GM19043 (cell line): Measurements from ENCODE around the gene PIP5K1B.

Experiments used
- ATAC-seq: cut with Tn5 transposase; IDR thresholded peaks from one replicate; pipeline ENCODE4 v1.9.1; 2021; ENCODE audit warnings: low read depth; ENCODE audit not compliant: unreplicated experiment

Gene PIP5K1B

GRCh38 chr9:69009708-69010107, 304.7 kb downstream of the PIP5K1B start:
- no peak for ATAC-seq

DNA sequence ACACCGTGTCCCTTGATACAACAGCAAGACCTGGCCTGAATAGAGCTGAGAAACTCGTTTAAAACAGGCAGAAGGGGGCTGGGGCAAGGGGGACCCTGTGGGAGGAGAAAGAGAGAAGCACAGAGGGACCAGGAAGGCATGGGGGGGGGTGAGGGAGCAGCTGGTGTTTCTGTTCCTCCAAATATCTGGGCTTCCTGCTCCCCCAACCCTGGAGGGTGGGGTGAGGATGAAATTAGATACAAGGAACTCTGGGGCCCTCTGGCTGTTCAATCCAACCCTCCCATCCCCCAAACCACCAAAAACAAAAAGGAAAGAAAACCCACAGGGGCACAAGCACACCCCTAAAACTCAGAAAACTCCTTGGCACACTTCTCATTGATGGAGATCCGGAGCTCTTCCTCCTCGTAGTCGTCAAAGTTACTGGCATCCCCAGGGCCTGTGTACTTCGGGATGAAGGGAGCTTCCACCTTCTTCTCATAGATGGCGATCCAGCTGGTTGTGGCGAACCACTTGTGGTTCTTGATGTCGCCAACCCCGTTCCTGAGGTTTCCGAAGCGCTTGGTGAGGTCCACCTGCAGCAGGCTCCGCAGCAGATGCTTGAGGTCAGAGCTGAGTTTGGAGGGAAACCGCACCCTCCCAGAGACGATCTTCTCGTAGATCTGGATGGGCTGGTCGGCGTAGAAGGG, 307.8 kb downstream of the PIP5K1B start:
- ATAC-seq, result no peak

DNA sequence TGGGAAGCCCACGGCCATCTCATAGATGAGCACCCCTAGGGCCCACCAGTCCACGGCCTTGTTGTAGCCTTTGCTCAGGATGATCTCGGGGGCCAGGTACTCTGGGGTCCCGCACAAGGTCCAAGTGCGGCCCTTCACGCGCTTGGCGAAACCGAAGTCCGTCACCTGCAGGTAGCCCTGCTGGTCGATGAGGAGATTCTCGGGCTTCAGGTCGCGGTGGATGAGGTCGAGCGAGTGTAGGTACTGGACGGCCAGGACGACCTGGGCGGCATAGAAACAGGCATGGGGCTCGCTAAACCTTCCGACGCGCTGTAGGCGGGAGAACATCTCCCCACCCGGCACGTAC, 308.3 kb downstream of the PIP5K1B start:
- ATAC-seq, result no peak

- no peak for ATAC-seq
Observed at GRCh38 chr9:69014013-69014412, 309.0 kb downstream of the PIP5K1B start, which contains the start of gene PRKACG. Gene PRKACG (minus strand): TSS chr9:69014113. CDS start chr9:69014092, 21 bp downstream.

GRCh38 chr9:69016191-69017096, 311.4 kb downstream of the PIP5K1B start:
- ATAC-seq, result no peak

DNA sequence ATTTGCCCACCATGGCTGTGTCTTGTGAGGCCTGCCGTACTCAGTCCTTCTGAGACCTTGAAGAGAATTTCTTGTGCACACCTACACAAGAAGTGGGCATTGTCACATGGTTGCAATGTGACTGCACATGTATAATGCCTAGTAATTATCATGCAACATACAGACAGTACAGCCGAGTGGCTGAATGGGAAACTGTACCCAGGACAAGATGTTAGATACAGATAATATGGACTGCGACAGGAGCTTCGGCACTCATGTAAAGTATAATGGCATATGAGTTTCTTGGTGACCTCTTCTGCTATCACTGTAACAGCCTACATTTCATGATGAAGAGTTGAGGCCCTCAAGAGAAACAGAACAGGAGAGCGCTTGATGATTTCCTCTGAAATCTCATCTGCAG, 313.7 kb downstream of the PIP5K1B start:
- ATAC-seq, result no peak

- no peak for ATAC-seq
Observed at GRCh38 chr9:69019808-69020207, 314.8 kb downstream of the PIP5K1B start.

DNA sequence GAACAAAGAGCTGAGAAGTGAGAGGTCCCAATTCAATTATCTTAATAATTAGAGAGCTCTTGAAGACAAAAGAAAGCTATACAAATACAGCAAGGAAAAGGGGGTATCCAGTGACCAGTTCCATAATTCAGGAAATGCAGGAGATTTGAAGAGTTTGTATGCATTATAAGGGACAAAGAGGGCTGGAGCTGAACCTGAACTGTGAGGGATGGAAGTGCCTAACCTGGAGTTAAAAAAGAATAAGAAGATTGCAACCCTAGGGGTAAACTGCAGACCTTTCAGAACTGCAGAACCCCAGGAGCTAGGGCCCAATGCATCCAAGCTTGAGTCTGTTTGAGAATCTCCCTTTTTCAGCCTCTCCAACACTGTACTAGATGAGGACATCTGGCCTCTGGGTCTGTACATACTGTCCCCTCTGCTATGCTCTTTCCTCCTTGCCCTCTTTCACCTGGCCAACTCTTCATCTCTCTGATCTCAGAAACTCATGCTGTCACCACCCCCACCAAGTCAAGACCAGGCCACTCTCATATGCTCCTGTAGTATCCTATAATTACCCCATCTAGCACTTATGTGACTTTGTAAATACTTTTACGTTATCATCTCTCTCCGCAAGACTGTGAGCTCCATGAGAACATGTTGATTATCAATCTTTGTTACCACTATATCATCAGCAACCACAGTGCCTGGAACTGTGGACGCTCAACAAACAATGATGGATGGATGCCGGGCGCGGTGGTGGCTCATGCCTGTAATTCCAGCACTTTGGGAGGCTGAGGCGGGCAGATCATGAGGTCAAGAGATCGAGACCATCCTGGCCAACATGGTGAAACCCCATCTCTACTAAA, 315.5 kb downstream of the PIP5K1B start:
- no peak for ATAC-seq

DNA sequence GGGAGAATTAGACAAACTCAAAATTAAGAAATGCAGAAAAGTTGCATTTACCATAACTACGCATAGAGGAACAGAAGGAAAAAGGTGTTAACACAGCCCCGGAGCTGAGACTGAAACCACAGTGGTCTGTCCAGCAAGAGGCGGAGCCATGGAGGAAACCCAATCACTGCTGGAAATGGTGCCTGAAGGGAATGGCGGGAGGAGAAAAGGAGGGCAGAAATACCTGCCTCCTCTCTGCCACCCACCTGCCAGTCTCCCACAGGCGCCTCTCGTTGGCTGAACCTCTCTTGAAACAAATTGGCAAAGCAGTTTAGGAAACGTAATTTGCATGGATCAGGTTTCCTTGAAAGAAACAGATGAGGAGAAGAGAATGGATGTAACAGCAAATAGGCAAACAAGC, 318.6 kb downstream of the PIP5K1B start:
- ATAC-seq, result no peak

- peak; percentile 75 for ATAC-seq
Observed at GRCh38 chr9:69027355-69028097, 322.5 kb downstream of the PIP5K1B start.

DNA sequence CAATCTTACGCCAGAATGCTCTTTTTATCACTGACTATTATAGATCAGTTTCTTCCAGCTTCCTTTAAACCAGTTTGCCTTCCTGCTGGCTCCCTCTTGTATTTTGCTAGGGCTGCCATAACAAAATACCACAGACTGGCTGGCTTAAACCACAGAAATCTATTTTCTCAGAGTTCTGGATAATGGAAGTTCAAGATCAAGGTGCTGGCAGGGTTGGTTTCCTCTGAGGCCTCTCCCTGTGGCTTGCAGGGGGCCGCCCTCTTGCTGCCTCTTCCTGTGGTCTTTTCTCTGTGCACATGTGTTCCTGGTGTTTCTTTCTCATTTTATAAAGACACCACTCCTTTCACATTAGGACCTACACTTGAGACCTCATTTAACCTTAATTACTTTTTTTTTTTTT, 323.7 kb downstream of the PIP5K1B start:
- no peak for ATAC-seq

DNA sequence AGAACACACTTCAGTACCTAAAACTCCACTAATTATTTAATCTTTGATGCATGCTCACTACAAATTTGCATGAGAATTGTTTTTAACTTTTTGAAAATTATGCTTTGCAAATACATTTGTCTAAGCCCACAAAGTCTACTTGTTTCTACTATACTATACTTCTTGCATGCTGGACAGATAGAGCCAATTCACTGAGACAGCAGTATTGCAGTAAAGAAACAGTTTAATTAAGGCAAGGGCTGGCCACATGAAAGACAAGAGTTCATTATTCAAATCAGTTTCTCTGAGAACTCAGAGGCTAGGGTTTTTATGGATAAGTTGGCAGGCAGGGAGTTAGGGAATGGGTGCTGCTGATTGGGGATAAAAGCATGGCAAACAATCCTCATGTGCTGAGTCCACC, 324.5 kb downstream of the PIP5K1B start:
- no peak for ATAC-seq

DNA sequence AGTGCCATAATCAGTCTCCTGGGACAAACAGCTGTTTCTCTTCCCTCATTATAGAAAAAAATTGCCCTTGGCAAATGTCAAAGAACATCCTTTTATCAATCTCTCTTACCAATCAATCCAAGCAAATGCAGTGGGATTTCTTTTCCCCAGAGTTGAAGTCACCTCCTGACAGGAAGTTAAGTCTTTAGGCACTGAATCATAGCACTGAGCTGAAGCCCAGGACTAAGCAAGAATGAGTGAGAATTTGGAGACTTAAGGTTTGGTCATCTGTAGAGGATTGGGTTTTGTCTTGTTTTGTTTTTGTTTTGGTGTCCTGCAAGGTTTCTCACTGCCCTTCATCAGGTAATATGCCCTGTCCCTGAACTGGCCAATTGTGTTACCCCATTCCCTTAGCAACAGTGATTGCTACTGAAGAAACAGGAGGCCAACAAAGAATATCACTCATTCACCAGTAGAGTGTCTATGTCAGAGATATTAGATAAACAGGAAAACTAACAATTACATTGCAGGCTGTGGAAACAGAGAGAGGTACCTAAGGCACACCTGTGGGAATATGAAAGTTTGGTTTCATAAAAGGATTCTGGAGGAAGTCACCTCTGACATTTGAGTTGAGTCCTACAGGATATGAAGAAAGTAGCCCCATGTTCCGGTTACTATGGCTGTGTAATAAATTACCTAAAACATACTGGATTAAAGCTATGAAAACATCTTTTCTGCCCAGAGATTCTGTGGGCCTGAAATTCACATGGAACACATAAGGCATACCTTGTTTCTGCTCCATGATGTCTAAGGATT, 326.0 kb downstream of the PIP5K1B start:
- no peak for ATAC-seq

GRCh38 chr9:69034071-69034470, 329.0 kb downstream of the PIP5K1B start:
- no peak for ATAC-seq

DNA sequence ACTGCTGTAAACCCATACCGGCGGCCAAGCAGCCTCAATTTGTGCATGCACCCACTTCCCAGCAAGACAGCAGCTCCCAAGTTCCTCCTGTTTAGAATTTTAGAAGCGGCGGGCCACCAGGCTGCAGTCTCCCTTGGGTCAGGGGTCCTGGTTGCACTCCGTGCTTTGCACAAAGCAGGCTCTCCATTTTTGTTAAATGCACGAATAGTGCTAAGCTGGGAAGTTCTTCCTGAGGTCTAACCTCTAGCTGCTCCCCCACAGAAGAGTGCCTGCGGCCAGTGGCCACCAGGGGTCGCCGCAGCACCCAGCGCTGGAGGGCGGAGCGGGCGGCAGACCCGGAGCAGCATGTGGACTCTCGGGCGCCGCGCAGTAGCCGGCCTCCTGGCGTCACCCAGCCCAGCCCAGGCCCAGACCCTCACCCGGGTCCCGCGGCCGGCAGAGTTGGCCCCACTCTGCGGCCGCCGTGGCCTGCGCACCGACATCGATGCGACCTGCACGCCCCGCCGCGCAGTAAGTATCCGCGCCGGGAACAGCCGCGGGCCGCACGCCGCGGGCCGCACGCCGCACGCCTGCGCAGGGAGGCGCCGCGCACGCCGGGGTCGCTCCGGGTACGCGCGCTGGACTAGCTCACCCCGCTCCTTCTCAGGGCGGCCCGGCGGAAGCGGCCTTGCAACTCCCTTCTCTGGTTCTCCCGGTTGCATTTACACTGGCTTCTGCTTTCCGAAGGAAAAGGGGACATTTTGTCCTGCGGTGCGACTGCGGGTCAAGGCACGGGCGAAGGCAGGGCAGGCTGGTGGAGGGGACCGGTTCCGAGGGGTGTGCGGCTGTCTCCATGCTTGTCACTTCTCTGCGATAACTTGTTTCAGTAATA, 330.6 kb downstream of the PIP5K1B start, which contains the start of gene FXN:
TSS of gene FXN (plus strand) at position 315 of the 871 bp plus-strand sequence. CDS start at position 346, 31 bp downstream.
- ATAC-seq, result peak; percentile 90

- ATAC-seq, result peak; percentile 28
Observed at GRCh38 chr9:69036309-69036708, 331.3 kb downstream of the PIP5K1B start.

- no peak for ATAC-seq
Observed at GRCh38 chr9:69036799-69037198, 331.8 kb downstream of the PIP5K1B start.

DNA sequence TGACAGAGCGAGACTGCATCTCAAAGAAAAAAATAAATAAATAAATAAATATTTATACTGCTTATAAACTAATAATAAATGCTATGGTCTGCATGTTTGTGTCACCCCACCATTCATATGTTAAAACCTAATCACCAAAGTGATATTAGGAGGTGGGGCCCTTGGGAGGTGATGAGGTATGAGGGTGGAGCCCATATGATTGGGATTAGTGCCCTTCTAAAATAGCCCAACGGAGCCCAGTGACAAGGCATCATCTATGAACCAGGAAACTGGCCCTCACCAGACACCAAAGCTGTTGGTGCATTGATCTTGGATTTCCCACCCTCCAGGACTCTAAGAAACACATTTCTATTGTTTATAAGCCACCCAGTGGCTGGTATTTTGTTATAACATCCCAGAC, 335.6 kb downstream of the PIP5K1B start:
- no peak for ATAC-seq
